HEK293T (cell line): ENCODE data around the gene ERMP1.

ENCODE experiments used
- FOXK2 ChIP-seq: fragments of 450-650 bp; IDR thresholded peaks from 2 replicates; pipeline ENCODE4 v1.6.1; 2016; ENCODE audit warnings: mild to moderate bottlenecking
- HDGF ChIP-seq: fragments of 450-650 bp; IDR thresholded peaks from 2 replicates; pipeline ENCODE4 v1.6.1; 2017; ENCODE audit warnings: antibody characterized with exemption, borderline replicate concordance
- ZNF384 ChIP-seq: fragments of 450-650 bp; IDR thresholded peaks from 2 replicates; pipeline ENCODE4 v1.6.1; 2016

DNA sequence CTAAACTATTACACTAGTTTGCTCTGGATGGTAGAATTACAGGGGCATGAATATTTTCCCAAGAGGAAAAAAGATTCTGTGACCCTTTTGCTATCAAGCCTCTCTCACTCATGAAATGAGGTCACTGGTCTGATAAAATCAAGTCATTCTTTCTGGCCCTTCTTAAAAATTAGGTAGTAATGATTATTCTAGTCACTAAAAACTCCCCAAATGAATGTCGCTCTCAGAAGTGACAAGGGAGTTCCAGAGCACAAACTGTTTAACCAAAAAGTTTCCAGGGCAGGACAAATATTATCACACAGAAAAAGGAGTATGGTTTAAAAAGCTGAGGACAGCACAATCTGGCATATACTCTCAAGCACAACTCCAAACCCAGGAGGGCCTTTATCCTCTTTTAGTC lies 12.5 kb downstream of the ERMP1 start:
- TF ChIP-seq ZNF384 (no peak), FOXK2 (no peak), HDGF (no peak)
